Stomach (tissue), 4 donors: Measurements from ENCODE around the gene ATR.

ENCODE experiments used
- POLR2A ChIP-seq, 4 donors: fragments of 450-650 bp; IDR thresholded peaks; one replicate each; pipeline ENCODE4 v1.6.1; 2016; ENCODE audit warnings: antibody characterized with exemption in 4 of 4, control low read depth in 2 of 4, mild to moderate bottlenecking in 1 of 4, moderate library complexity in 1 of 4
- POLR2AphosphoS5 ChIP-seq, 3 donors: sonication (generic); formaldehyde crosslinking; IDR thresholded peaks; one replicate each; pipeline ENCODE4 v1.6.1; 2016; ENCODE audit warnings: antibody characterized with exemption in 3 of 3
- TF ChIP-seq, protein P1 (sequence below), 7 experiments: fragments of 450-650 bp in 4 of 7; fragments of 200-600 bp in 3 of 7; sonication (generic) in 3 of 7; IDR thresholded peaks; one replicate each; pipeline ENCODE4 v1.5.1; 2016 to 2019; ENCODE audit warnings: antibody characterized with exemption in 7 of 7, control low read depth in 2 of 7, mild to moderate bottlenecking in 1 of 7

GRCh38 chr3:142608631-142609030, 30.1 kb upstream of the ATR start:
- TF ChIP-seq, protein P1, sequence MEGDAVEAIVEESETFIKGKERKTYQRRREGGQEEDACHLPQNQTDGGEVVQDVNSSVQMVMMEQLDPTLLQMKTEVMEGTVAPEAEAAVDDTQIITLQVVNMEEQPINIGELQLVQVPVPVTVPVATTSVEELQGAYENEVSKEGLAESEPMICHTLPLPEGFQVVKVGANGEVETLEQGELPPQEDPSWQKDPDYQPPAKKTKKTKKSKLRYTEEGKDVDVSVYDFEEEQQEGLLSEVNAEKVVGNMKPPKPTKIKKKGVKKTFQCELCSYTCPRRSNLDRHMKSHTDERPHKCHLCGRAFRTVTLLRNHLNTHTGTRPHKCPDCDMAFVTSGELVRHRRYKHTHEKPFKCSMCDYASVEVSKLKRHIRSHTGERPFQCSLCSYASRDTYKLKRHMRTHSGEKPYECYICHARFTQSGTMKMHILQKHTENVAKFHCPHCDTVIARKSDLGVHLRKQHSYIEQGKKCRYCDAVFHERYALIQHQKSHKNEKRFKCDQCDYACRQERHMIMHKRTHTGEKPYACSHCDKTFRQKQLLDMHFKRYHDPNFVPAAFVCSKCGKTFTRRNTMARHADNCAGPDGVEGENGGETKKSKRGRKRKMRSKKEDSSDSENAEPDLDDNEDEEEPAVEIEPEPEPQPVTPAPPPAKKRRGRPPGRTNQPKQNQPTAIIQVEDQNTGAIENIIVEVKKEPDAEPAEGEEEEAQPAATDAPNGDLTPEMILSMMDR (IDR thresholded peaks at IDR 0.05) = no peak
- TF ChIP-seq POLR2AphosphoS5 (IDR thresholded peaks at IDR 0.05) (no peak), POLR2A (IDR thresholded peaks at IDR 0.05) (no peak)
